ENCODE data around the gene AATK.
A peak's percentile ranks its signal among the peaks of the same experiment; 100 is the strongest.
"Not testable (repeated sequence)": the region's sequence is repeated elsewhere in the genome, so short reads cannot be mapped to it uniquely, and the experiment has no call there.

Gene AATK

DNA sequence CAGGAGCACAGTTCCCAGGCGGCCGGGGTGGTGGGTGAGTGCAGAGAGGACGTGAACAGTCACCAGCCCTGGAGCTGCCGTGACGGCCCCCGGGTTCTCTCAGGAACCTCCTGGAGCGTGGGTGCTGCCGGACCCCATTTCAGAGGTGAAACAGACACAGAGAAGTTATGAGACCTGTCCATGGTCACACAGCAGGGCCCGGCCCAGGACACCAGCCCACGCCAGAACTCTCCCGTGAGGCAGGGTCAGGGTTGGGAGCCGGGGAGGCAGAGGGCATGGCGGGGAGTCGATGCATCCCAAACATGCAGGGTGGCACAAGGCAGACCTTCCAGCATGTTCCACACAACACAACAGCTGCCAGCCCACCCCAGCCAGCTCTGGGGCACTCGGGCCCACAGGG is 4.5 kb downstream of the AATK start:
- no peak for DNase-seq (ENCODE audit: low read depth)

DNA sequence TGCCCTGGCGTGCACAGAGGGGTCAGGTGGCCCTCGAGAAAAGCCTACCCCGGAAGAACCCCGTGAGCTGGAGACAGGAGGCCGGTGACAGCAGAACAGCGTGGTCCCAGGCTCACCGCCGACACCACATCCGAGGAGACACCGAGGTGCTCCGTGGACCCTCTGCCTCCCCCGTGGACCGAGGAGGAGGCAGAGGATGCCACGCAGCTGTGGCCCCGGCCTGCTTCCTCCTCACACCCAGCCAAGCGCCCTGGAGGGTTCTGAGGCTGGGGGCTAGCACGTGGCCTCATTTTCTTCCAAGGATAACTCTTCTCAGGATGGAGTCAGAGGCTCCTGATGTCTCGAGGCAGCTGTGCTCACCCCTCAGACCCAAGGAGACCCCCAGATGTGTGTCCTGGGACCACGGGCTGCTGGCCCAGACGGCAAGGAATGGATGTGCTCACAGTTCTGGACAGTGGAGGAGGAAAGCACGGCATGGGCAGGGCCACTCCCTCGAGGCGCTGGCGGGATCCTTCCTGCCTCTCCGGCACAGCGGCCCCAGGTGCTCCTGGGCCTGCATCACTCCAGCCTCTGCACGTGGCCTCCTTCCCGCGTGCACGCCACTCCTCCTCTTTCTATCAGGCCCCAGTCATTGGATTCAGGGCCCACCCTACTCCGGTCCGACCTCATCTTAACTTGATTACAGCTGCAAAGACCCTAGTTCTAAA is 5.1 kb downstream of the AATK start:
- no peak for DNase-seq (ENCODE audit: low read depth)

DNA sequence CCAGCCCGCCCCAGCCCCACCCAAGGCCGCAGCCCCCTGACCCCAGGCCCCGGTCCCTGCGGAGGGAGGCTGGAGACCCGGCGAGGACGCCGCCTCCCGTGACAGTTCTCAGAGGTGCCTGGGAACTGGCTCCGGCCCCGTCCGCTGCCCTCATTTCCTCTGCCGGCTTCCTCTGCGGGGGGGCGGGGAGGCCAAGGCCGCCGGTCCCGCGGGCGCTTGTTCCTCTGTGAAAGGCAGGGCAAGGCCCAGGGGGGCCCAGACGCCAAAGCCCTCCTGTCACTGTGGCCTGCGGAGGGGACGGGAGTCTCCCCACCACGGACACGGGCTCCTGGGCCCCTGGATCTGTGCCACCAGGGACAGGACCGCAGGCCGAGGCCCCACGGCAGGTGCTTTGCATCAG is 5.7 kb downstream of the AATK start:
- no peak for DNase-seq (ENCODE audit: low read depth)

DNA sequence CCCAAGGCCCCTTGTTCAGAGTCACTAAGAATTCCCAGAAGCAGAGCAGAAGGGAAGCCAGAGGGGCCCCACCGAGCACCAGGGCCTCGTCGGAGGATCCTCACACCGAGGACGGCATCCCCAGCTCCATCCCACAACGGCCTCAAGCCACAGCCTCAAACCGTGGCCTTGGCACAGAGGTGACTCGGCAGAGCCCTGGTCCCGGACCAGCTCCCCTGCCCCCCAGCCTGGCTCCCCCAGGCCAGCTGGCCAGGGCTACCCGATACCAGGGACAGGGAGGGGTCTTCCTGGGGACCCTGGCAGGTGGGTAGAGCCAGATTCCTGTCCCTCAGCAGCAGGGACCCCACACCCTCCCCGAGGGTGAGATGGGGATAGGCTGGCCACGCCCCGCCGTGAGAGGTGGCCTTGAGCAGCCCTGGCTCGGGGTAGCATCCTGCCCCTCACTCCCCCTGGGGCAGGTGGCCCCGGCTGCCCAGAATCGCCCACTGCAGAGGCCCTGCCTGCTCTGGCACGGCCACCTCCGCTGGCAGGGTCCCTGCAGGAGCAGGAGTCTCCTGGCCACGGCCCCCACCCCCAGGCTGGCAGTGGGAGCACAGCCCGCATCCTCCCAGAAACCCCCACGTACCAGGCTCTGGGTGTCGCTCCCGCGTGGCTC is 6.3 kb downstream of the AATK start:
- no peak for DNase-seq (ENCODE audit: low read depth)

DNA sequence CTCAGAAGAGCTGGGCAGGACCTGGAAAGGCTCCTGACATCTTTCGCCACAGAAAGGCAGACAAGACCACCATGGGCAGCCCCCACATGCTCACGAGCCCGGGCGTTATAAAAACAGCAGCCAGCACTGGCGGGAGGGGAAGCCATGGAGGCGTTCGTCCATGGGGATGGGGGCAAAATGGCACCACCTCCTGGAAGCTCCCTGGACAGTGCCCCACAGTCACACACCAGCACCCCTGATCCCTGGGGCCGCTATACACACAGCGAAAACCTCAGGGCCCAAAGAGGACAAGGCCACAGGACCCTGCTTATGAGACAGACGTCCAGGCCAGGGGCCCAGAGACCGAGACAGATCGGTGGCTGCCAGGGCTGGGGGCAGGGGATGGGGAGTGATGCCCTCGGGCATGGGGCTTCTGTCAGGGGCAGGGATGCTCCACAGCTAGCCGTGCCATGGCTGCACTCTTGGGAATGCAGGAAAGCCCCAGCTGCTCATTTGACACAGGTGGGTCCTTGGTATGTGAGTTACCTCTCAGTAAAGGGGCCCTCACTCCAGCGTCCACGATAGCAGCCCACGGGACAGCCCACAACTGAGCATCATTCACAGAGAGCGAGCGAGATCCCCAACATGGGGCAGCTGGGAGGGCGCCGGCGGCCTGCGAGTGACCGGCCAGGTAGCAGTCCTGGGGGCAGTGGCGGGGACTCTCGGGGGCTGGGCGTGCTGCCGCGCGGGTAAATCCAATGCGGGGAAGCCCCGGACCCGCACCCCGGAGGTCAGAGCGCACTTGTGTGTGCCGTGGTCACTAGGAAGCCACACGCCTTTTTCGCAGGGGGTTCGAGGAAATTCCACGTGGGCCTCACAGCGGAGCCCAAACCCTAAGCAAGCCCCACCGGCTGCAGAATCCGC is 7.1 kb downstream of the AATK start:
- DNase-seq (ENCODE audit: low read depth), result no peak

GRCh38 chr17:81157848-81158687 is 8.0 kb downstream of the AATK start:
- DNase-seq (ENCODE audit: low read depth), result no peak

- no peak for DNase-seq (ENCODE audit: low read depth)
Measured at GRCh38 chr17:81156866-81157805, 8.9 kb downstream of the AATK start.

DNA sequence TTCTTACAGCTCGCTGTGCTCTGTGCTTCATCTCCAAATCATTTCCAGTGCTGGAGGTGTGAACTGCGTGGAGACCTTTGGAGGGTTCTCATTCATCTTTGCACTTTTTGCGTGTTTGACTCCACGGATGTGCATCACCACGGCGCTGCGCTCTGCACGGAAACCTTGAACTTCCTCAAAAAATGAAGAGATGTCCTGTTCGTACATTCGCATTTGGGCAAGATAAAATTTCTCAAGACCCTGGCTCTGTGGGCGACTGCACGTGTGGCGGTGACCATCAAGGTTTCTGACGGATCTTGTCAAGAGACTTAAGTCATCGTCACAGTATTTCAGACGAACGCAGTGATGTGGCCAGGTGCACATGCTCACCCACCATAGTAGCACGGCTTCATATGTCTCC is 11.1 kb downstream of the AATK start:
- DNase-seq (ENCODE audit: low read depth), result no peak

GRCh38 chr17:81154016-81154415 is 12.0 kb downstream of the AATK start:
- not testable (repeated sequence) for DNase-seq (ENCODE audit: low read depth)

GRCh38 chr17:81153340-81153803 is 12.6 kb downstream of the AATK start:
- peak; percentile 59 for DNase-seq (ENCODE audit: low read depth)

GRCh38 chr17:81152288-81152828 is 13.7 kb downstream of the AATK start:
- DNase-seq (ENCODE audit: low read depth), result no peak

DNA sequence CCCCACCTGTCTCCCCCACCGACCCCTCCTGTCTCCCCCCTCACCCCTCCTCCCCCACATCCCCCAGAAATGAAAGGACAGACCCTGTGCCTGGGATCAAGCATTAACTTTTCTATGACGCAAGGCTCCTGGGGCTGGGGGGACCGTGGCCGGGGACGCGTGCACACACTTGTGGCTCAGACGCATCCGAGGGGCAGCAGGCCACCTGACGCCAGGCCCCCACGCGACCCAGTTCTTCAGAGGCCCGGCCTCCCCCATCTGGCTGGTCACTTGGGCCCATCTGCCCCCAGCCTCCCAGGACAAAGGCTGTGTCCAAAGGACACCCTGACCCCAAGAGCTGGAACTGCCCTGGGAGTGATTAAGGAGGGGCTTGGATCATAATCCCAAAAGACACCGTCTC is 14.7 kb downstream of the AATK start:
- DNase-seq (ENCODE audit: low read depth), result no peak

DNA sequence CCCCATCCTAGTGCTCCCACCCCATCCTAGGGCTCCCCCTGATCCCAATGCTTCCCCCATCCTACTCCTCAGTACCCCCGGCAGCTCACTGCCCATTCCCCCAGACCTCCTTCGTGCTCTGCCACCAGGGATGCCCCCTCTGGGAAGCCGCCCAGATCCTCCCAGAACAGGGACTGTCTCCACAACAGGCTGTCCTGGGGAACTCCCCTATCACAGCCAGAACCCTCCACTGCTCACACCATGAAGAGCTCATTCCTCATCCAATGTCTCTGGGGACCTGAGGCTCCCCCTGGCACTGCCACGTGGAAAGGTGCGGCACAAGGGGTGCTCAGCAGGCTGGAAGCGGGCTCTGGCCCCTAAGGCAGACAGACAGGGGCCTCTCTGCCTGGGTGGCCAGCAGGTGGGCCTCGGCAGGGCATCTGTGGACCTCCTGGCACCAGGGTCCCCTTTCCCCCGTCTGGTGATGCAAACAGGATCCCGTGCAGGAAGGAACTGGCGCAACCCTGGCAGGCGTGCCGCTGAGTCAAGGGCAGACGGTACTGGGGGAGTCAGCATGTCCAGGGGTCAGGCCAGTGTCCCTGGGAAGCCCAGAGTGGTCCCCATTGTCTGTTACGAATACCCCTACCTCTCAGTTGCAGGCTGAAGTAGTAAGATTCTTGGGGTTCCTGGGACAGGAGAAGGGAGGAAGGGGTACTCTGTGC is 15.5 kb downstream of the AATK start:
- DNase-seq (ENCODE audit: low read depth), result no peak

DNA sequence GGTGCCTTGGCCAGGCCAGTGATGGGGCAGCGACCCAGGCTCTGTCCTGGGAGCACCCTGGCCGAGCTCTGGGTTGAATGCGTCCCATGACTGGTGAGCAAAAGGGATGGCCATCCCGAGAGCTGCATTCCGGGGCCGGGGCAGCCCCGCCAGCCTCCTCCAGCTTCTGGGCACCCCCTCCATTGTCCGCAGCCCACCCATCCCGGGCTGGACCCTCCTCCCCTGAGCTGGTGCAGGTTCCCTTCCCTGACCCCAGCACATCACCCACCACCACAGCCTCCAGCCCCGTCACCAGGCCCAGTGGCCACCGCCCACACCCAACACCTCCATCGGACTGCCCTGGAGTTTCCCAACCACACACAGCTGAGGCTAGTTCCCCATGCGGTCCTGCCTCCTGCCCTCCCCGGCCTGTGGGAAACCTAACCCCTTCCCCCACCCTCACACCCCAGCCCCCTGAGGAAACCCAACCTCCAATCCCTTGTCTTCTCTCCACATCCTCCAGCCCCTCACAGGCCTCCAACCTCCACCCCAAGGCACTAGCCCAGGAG is 17.0 kb downstream of the AATK start:
- no peak for DNase-seq (ENCODE audit: low read depth)

DNA sequence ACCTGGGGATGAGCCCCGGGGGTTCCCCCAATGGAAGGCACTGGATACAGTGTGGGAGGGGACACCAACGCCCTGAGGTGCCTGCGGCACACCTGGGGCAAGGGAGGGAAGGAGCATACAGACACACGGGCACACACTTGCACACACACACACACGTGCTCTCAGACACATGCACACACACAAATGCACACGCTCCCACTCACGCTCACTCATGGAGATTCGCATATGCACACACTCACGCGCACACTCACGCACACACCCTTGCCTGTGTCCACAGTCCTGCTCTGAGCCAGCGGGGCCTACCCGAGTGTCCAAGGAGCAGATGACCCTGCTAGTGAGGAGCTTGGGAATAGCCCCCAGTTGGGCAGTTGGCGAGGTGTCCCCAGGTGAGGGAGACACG is 17.4 kb downstream of the AATK start:
- no peak for DNase-seq (ENCODE audit: low read depth)

- no peak for DNase-seq (ENCODE audit: low read depth)
Measured at GRCh38 chr17:81147701-81148100, 18.3 kb downstream of the AATK start.

DNA sequence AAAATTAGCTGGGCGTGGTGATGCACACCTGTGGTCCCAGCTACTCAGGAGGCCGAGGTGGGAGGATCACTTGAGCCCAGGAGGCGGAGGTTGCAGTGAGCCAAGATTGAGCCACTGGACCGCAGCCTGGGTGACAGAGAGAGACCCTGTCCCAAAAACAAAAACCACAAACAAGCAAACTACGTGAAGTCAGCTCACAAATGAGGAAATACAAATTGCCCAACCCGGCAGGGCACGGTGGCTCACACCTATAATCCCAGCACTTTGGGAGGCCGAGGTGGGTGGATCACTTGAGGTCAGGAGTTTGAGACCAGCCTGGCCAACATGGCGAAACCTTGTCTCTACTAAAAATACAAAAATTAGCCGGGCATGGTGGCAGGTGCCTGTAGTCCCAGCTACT is 19.8 kb downstream of the AATK start:
- DNase-seq (ENCODE audit: low read depth), result not testable (repeated sequence)

- DNase-seq (ENCODE audit: low read depth), result no peak
Measured at GRCh38 chr17:81144423-81144781, 21.6 kb downstream of the AATK start.

GRCh38 chr17:81143717-81144422 is 22.2 kb downstream of the AATK start:
- DNase-seq (ENCODE audit: low read depth), result no peak
